Daoy (cell line): ENCODE data around the gene CYGB. TPM values are rescaled to one million over a fixed set of nuclear protein-coding genes. Genes with fewer than 3 reads are reported as not detected.

Experiments used
- DNase-seq: peaks from one replicate; pipeline ENCODE4 v3.0.0-alpha.2; 2015; ENCODE audit warnings: low read depth
- total RNA-seq: library from RNA; depleted of rRNA; stranded (reverse); fragments of >200 nt; shearing (Covaris generic); gene quantifications from 2 replicates; pipeline ENCODE4 v1.2.3, GENCODE V29; 2014

CYGB gene
- total RNA-seq, 1 experiment from 2014 or later, result 8.3 TPM

- DNase-seq, result no peak
Measured at GRCh38 chr17:76501827-76502307, 35.6 kb downstream of the CYGB start.

- DNase-seq, result peak; percentile 85
Measured at GRCh38 chr17:76501018-76501826, 36.3 kb downstream of the CYGB start, which contains the start of gene RHBDF2. TSS of gene RHBDF2 (minus strand) at chr17:76501423. CDS start at chr17:76481524, 19,899 bp downstream.

GRCh38 chr17:76500747-76501017, 36.8 kb downstream of the CYGB start:
- DNase-seq, result no peak

- DNase-seq, result no peak
Measured at GRCh38 chr17:76500074-76500746, 37.3 kb downstream of the CYGB start.

DNA sequence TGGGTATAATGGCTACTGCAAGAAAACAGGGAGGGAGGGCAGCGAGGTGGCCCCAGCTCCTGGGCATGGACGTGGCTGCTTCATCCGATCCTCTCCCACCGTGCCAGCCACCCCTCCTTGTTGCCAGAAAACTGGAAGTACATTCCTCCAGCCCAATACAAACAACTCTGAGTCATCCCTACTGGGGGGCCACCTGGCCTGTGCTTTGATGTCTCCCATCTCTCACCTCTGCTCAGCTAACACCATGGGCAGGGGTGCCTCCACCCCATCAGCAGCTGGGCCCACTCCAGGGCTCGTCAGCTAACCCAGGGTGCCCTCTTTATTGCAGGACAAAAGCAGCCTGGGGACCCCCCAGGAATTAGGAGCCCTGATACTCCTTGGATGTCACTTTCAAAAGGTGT, 38.2 kb downstream of the CYGB start:
- DNase-seq, result peak; percentile 72

DNA sequence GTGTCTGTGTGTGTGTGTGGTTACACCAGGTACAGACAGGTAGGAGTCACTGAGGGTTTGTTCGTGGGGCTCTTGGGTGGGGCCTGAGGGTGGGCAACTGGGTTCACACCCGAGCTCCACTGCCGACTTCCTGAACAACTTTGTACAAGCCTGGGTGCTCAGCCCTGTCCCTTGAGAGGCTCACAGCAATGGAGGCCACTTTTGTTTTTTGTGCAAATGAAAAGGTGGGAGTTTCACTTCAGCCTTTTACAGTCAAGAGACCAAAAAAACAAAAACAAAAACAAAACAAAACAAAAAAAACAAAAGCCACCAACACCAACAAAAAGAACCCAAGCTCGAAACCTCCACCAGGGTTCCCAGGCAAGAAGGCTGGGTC, 38.6 kb downstream of the CYGB start:
- DNase-seq, result no peak

DNA sequence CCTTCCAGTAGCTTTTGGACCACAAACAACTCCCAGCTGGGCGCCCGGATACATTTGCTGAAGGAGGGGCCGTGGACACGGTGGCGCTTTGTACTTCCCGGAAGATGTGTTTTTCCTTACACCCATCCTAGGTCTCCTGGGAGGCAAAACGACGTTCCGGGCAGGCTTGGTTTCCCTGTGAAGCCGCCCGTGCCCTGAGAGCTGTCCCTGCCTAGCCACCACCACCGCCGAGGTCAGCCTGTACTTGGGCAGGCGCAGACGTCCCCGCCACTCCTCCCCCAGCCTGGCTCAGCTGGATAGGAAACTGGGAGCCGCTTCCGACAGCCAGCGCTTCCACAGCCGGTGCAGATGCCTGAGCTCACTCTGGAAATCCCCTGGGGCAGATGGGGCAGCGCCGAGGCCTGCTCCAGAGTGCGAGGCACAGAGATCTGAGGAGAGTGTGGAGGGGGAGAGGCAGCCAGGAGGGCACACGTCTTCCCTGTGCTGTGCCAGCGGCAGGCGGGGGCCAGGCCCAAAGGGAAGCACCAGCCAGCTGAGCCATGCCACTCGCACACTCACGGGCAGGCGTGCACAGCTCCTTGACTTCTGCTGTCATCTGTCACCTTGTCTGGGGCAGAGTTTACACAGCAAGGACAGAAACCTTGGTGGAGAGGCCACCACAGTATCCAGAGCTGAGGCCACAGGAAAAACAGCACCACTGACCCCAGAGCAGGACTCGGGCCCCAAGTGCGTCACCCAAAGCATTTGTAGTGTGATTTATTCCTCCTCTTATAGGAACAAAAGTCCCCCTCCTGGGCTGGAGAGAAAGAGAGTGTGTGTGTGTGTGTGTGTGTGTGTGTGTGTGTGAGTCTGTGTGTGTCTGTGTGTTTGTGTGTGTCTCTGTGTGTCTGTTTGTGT, 39.3 kb downstream of the CYGB start:
- peak; percentile 96 for DNase-seq

- DNase-seq, result no peak
Measured at GRCh38 chr17:76497699-76497978, 39.9 kb downstream of the CYGB start.

- no peak for DNase-seq
Measured at GRCh38 chr17:76496464-76496863, 41.0 kb downstream of the CYGB start.

- no peak for DNase-seq
Measured at GRCh38 chr17:76495663-76496400, 41.7 kb downstream of the CYGB start.

DNA sequence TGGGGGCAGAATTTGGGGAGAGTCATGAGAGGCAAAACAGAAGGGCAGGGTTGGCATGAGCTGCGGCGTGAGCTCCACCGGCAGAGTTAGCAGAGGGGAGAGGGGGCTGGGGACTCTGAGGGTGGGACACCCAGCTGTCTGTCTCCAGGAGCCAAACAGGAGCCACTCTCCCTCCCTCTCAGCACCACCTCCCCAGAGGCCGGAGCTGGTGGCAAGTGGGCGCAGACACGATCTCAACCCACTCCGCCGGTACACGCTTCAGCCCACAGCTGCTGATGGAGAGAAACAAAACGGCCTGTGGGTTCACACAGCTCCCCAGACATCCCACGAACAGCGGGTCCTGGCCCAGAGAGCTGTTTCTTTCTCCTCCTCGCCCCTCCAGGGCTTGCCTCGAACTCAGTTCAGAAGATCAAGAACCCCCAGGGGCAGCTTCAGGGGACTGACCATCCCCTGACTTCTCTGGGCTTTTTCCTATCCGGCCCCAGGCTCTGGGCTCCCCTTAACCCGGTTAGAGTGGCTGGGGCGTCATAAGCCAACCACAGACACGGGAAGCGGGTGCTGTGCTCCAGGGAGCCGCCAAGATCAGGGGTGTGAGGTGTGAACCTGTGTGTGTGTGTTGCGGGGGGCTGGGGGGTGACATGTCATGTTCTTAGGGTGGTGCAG, 43.9 kb downstream of the CYGB start:
- no peak for DNase-seq

DNA sequence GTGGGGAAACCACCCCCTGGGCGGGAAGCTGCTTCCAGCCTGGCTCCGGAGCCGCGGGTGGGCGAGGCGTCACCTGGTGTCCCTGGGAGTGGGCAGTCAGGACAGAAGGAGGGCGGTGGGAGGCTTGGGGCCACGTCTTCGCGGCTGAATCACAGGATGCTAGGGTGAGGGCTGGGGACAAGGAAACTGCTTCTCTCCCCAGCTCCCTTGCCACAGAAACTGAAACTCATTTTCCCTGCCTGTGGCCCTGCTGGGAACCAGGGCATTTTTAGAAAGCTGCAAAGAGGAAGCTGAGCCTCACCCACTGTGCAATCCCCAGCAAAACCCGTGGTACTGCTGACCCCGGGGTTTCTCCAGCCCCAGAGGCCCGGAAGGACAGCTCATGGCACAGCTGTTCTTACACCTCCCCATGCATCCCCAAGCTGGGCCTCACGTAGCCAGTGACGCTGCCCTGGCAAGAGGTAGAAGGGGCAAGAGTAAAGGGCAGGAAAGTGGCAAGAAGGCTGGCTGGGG, 44.5 kb downstream of the CYGB start:
- peak; percentile 83 for DNase-seq

DNA sequence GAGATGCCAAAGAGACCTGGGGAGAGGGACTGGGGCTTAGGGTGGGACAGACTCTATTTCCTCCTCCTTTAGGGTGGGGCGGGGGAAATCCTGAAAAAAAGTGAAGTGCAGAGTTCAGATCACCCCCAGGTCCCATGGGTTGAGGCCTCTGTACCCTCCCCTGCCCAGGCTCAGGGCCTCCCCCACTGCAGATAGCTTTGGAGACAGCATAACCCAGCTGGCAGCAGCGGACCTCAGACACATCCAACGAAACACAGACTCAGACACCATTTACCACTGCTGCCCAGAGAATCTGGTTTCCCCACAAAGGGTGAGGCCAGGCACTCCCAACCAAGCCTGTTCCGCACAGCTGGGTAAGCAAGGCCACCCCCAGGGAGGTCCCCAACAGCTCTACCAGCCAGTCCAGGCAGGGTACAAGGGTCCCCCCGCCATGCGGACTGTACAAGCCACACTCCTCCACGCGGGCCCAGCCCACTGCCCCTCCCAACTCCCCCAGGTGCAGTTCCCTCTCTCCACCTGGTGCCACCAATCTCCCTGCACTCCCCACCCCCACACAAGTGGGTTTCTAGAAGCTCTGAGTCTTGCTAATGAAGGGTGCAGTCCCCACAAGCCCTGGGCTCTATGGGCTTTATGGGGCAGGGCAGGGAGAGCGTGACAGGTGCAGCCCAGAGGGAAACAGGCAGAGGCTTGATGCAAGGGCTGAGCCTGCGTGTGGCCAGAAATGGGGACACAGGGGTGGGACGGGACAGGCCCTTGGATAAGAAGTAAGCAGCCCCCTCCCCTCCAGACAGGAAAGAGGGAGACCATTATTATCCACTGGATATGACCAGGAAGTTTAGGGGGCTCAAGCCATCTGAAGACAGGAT, 45.2 kb downstream of the CYGB start:
- no peak for DNase-seq

DNA sequence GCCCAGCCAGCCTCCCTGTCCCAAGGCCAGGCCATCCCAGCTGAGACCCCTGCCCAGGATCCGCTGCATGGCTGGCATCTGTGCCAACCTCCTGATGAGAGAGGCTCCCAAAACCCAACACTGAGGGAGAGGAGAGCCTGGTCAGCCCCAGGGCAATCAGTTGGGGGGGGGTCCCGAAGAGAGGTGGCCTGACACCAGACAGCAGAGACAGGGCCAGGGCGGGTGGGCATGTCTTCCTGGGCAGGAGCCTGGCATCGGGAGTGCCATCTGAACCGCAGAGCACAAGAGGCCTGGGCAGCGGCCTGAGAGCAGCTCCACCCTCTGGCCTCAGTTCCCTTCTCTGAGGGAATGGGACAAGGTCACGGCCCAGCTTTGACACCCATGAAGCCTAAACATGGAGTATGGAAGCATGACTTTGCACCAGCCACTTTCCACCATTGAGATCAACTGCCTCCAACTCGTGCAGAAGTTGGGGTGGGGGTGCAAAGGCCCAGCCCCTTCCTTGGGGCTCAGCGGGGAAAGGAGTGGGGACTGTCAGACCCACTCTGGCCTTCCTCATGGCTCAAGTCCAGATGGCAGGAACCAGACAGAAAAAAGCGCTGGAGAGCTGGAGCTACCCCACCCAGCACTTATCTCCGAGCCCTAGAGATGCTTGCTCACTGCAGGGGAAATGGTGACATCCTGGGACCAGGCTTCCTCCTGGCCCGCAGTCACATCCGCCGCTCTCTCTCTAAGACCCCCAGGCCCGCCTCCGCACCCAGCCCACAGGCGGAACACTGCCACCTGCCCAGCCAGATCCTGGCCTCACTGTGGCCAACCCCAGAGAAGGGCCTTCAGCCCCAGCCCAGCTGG, 46.0 kb downstream of the CYGB start:
- DNase-seq, result no peak

DNA sequence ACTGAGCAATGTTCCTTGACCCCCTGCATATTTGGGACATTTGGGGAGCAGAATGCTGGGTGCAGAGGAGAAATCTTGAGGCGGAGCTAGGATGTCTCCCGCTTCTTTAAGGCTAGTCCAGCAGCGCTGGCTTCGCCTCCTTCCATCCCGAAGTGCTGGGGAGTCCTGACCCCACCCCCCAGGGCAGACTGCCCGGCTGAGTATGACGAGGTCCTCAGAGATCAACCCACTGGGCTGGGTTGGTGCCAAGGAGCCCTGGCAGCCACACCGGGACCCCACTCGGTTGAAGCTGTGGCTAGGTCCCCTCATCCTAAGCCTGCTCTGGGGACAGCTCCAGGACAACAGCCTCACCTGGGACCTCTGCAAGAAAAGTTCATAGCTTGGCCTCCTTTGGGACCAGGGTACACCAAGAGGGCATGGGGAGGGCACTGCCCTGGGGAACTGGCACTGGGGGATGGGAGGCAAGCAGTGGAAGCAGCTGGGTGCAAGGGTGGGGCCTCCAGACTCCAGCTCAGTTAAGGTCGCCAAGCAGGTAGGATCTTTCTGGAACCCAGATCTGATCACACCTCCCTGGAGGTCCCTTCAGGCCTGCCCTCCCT, 47.3 kb downstream of the CYGB start:
- DNase-seq, result no peak

DNA sequence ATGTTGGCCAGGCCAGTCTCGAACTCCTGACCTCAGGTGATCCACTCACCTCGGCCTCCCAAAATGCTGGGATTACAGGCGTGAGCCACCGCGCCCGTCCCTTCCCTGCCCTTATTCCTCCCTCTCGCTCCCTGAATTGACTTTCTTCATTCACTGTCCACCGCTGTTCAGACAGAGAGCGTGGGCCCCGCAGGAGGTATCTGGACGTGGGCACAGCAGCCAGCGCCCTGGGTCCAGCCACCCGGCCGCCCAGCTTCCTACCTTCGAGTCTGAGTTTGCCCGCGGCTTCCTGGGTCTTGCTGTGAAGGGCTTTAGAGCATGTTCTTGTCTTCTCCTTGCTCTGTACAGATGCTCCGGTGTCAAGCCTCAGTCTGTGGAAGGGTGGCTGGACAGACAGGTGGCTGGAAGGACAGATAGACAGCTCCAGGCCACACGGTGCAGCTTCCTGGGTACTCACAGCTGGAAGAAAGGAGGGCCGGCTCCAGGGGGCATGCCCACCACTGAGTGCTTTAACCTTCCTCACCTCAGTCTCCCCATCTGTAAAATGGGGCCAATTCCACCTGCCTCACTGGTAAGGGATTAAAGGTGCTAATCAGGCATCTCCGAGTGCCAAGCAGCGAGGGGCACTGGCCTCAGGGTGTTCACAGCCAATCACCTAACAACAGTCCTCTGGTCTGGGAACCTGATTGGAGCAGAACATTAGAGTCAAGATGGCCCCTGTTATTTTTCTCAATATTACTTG, 49.9 kb downstream of the CYGB start:
- no peak for DNase-seq

DNA sequence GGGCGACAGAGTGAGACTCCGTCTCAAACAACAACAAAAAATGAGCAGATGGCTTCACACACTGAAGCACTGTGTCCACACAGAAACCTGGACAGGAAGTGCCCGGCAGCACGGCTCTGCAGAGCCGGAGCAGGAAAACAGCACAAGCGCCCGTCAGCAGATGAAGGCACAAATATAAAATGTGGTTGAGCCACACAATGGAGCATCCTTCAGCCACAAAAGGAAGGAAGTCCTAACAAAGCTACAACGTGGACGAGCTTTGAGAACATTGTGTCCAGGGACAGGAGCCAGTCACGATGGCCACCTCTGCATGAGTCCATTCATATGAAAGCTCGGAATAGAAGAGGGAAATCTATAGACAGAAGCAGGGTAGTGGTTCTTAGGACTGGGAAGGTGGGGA, 51.9 kb downstream of the CYGB start:
- DNase-seq, result no peak

GRCh38 chr17:76484228-76484725, 53.2 kb downstream of the CYGB start:
- DNase-seq, result no peak
